GM18867 (cell line): ENCODE measurements around the gene STATH.
"Not testable (repeated sequence)": the region's sequence is repeated elsewhere in the genome, so short reads cannot be mapped to it uniquely, and the experiment has no call there.

Source experiments
- ATAC-seq: cut with Tn5 transposase; IDR thresholded peaks from one replicate; pipeline ENCODE4 v1.9.1; 2021; ENCODE audit warnings: mild to moderate bottlenecking, moderate library complexity; ENCODE audit not compliant: unreplicated experiment

Gene STATH

GRCh38 chr4:69995526-69996016 is at the start of gene STATH:
STATH (plus strand) TSS chr4:69995966; CDS start chr4:69998438, 2,472 bp downstream.
- ATAC-seq, result no peak

GRCh38 chr4:69951602-69952001 is 44.2 kb upstream of the STATH start:
- ATAC-seq, result no peak

- ATAC-seq, result no peak
These were observed 38.6 kb upstream of the STATH start for GRCh38 chr4:69957209-69957608.

GRCh38 chr4:69965628-69966027 is 30.1 kb upstream of the STATH start, which contains the start of gene CSN2:
CSN2 (minus strand) TSS chr4:69965728; CDS start chr4:69960995, 4,733 bp downstream.
- no peak for ATAC-seq

- ATAC-seq, result no peak
These were observed 25.7 kb upstream of the STATH start for GRCh38 chr4:69970071-69970470.

- no peak for ATAC-seq
These were observed 21.1 kb upstream of the STATH start for GRCh38 chr4:69974631-69975030.

GRCh38 chr4:69977582-69977981 is 18.2 kb upstream of the STATH start:
- ATAC-seq, result no peak

- ATAC-seq, result peak; percentile 72
These were observed 11.7 kb upstream of the STATH start for GRCh38 chr4:69984030-69984443.

- ATAC-seq, result no peak
These were observed 9.1 kb upstream of the STATH start for GRCh38 chr4:69986663-69987062.

- ATAC-seq, result no peak
These were observed 4.8 kb upstream of the STATH start for GRCh38 chr4:69991016-69991415.

- no peak for ATAC-seq
These were observed 984 bp upstream of the STATH start for GRCh38 chr4:69994782-69995181.

GRCh38 chr4:69999420-69999819 is 3.7 kb downstream of the STATH start:
- peak; percentile 54 for ATAC-seq

- no peak for ATAC-seq
These were observed 4.9 kb downstream of the STATH start for GRCh38 chr4:70000711-70001110.

- ATAC-seq, result no peak
These were observed 6.7 kb downstream of the STATH start for GRCh38 chr4:70002507-70002906.

- no peak for ATAC-seq
These were observed 13.0 kb downstream of the STATH start for GRCh38 chr4:70008771-70009170.

- ATAC-seq, result not testable (repeated sequence)
These were observed 23.2 kb downstream of the STATH start for GRCh38 chr4:70019006-70019405.

- ATAC-seq, result no peak
These were observed 27.5 kb downstream of the STATH start for GRCh38 chr4:70023218-70023617.

- ATAC-seq, result no peak
These were observed 31.2 kb downstream of the STATH start for GRCh38 chr4:70027011-70027410.

GRCh38 chr4:70028159-70028558 is 32.4 kb downstream of the STATH start, which contains the start of gene HTN3:
HTN3 (plus strand) TSS chr4:70028459; CDS start chr4:70030741, 2,282 bp downstream.
- ATAC-seq, result not testable (repeated sequence)

GRCh38 chr4:70037559-70037958 is 41.8 kb downstream of the STATH start:
- not testable (repeated sequence) for ATAC-seq

- not testable (repeated sequence) for ATAC-seq
These were observed 44.2 kb downstream of the STATH start for GRCh38 chr4:70039928-70040327.

GRCh38 chr4:70041652-70042286 is 46.0 kb downstream of the STATH start:
- ATAC-seq, result no peak

GRCh38 chr4:70050138-70050537 is 54.4 kb downstream of the STATH start, which contains the start of gene HTN1:
HTN1 (plus strand) TSS chr4:70050438; CDS start chr4:70053077, 2,639 bp downstream.
- ATAC-seq, result not testable (repeated sequence)
